ENCODE measurements around the gene RPS2. TPM values are rescaled to one million over a fixed set of nuclear protein-coding genes. Genes with fewer than 3 reads are reported as not detected.

The RPS2 gene
- total RNA-seq, 2 experiments from 2014 or later, result 3,604 to 3,755 TPM

DNA sequence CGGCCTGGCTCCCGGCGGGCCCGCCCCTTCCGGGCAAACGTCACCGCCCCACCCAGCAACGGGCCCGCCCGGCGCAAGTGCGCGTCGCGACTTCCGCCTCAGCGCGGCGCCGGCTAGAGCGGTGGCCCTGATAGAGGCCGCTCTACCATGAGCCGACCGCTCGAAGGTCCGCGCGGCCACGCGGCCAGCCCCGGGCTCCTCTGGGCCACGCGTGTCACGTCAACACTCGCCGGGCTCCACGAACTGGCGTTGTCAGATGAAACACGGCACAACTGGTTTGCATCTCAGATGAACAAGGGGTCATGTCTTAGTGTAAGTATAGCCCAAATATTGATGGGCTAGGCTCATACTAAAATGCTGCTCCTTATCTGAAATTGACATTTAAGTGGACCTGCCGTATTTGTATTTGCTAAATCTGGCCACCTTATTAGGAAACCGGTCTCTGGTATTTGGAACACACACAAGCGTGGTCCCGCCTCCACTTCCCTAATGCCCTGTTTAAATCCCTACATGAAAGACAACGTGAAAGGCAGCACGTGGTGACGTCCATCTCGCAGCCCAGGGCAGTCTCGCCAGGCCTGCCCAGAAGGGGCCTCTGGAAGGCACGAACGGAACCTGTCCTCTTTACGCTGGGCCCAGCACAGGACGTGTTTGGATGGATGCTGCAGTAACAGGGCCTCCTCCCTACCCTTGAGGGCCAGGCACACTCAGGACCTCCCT lies 45.3 kb upstream of the RPS2 start, which contains the start of gene ZNF598:
Gene ZNF598, minus strand, starts transcription at position 31 of the 720 bp plus-strand sequence.
- intact Hi-C loops (cut with DNase I, micrococcal nuclease), result loop anchor here in 1 of 2 experiments (1.0 to 5.0 kb wide), 4 partner anchors 18 to 49 kb away; partner anchors contain the start of genes NTHL1, TBL3 and TSC2
- Histone ChIP-seq H3K27me3 (ENCODE audit: control insufficient read depth in 1 of 2, insufficient read depth in 2 of 2, low read length in 2 of 2) (no peaks in the 10 kb centered on the region), H3K36me3 (ENCODE audit: insufficient read depth, low read length) (peaks cover 11% of the 10 kb centered on the region), H3K4me3 (ENCODE audit: low read length) (peak within 1 kb of the TSS; percentile 68), H3K9me3 (ENCODE audit: control insufficient read depth in 1 of 2, insufficient read depth in 1 of 2, low read length in 2 of 2) (no peaks in the 10 kb centered on the region), H3K4me1 (ENCODE audit: insufficient read depth, low read length) (peaks cover 52% of the 10 kb centered on the region), H3K27ac (ENCODE audit: low read depth in 1 of 2, low read length in 2 of 2) (peak within 1 kb of the TSS; percentile 78 to 89)
- H3K27ac Mint-ChIP-seq, result peak within 1 kb of the TSS; percentile 92
- ChIA-PET CTCF (no interaction called here), POLR2A (interaction anchor here (1.0 to 5.5 kb wide), 4 partner anchors 14 to 146 kb away, joined by 4 to 30 read pairs (median 6); partner anchors contain the start of genes RPS2, TBL3 and TRAF7)
- H3K36me3 Mint-ChIP-seq (ENCODE audit: low read depth), result peaks cover 7% of the 10 kb centered on the region
- peaks cover 40% of the 10 kb centered on the region for H3K4me1 Mint-ChIP-seq (ENCODE audit: low read depth)
- H3K4me3 Mint-ChIP-seq, result peak within 1 kb of the TSS; percentile 93
- peak; percentile 91 for ATAC-seq (ENCODE audit: poor library complexity)
- DNase-seq, result peak; percentile 47 to 93 (median 75)
- TF ChIP-seq, protein P1, sequence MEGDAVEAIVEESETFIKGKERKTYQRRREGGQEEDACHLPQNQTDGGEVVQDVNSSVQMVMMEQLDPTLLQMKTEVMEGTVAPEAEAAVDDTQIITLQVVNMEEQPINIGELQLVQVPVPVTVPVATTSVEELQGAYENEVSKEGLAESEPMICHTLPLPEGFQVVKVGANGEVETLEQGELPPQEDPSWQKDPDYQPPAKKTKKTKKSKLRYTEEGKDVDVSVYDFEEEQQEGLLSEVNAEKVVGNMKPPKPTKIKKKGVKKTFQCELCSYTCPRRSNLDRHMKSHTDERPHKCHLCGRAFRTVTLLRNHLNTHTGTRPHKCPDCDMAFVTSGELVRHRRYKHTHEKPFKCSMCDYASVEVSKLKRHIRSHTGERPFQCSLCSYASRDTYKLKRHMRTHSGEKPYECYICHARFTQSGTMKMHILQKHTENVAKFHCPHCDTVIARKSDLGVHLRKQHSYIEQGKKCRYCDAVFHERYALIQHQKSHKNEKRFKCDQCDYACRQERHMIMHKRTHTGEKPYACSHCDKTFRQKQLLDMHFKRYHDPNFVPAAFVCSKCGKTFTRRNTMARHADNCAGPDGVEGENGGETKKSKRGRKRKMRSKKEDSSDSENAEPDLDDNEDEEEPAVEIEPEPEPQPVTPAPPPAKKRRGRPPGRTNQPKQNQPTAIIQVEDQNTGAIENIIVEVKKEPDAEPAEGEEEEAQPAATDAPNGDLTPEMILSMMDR (IDR thresholded peaks at IDR 0.05), result no peak
- no peaks in the 10 kb centered on the region for H3K9me3 Mint-ChIP-seq
- H3K27me3 Mint-ChIP-seq, result no peaks in the 10 kb centered on the region

DNA sequence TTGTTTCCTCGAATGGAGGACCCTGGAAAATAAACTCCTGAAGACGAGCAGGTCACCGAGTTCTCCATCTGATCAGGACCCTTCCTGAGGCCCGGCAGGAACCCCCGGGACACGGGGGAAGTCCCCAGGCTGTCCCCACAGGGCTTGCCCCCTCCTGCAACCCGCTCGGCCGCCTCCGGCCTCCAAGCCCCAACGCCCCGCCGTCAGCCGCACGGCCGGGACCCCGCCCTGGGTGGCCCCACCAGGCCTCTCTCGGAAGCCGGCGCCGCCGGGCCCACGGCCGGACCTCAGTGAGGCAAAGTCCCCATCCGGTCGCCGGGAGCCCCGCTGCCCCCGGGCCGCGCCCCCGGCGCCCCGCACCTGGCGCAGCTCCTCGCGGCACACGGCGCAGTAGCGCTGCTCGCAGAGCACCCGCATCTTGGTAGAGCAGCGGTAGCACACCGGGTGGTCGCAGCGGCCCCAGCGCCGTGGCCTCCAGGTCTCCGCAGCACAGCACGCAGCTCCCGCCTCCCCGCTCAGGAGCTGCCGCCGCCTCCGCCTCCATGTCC lies 44.6 kb upstream of the RPS2 start:
- DNase-seq, result no peak
- CTCF ChIA-PET, result no interaction called here
- TF ChIP-seq, protein P1 (IDR thresholded peaks at IDR 0.05), result no peak

DNA sequence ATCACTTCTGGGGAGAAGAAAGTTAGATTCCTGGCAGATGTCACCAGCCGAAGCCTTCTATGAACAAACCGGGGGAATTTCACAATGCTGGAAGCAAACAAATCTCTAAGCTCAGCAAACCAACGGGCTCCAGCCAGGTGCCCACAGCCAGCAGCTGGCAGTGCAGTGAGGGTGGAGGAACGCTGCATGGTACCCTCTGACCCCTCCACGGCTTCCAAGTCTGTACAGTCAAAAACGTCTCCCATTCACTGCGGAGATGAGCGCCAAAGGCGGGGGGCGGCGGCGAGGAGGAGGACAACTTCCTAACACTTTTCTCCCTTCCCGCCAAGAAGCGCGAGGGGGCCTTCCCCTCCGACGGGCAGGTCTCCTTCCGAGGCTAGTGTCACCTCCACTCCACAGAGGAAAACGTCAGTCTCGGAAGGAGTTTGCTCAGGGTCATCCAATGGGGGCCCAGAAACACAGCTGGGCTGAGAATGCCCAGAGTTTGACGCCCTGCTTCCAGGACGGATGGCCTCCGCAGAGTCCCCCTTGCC lies 44.1 kb upstream of the RPS2 start:
- peak overlapping the region; percentile 93 for H3K4me3 Mint-ChIP-seq
- Histone ChIP-seq H3K9me3 (ENCODE audit: control insufficient read depth in 1 of 2, insufficient read depth in 1 of 2, low read length in 2 of 2) (no peaks in the 10 kb centered on the region), H3K36me3 (ENCODE audit: insufficient read depth, low read length) (peaks cover 14% of the 10 kb centered on the region), H3K27ac (ENCODE audit: low read depth in 1 of 2, low read length in 2 of 2) (peak overlapping the region; percentile 2 to 29), H3K27me3 (ENCODE audit: control insufficient read depth in 1 of 2, insufficient read depth in 2 of 2, low read length in 2 of 2) (no peaks in the 10 kb centered on the region), H3K4me3 (ENCODE audit: low read length) (peak overlapping the region; percentile 63), H3K4me1 (ENCODE audit: insufficient read depth, low read length) (peaks cover 64% of the 10 kb centered on the region)
- H3K36me3 Mint-ChIP-seq (ENCODE audit: low read depth), result peaks cover 7% of the 10 kb centered on the region
- intact Hi-C loops (cut with DNase I, micrococcal nuclease), result loop anchor here in 1 of 2 experiments (1.0 to 5.0 kb wide), 4 partner anchors 16 to 48 kb away; partner anchors contain the start of genes NTHL1, TBL3 and TSC2
- DNase-seq (peak in 3 of 14 experiments; percentile 44 to 48 (median 45)), ATAC-seq (ENCODE audit: poor library complexity) (no peak)
- CTCF ChIA-PET, result interaction anchor here (1.2 kb wide), 1 partner anchor 65 kb away, joined by 3 read pairs; the partner anchor contains the start of gene MSRB1
- no peaks in the 10 kb centered on the region for H3K27me3 Mint-ChIP-seq
- peak overlapping the region; percentile 88 for H3K27ac Mint-ChIP-seq
- no peaks in the 10 kb centered on the region for H3K9me3 Mint-ChIP-seq
- peaks cover 40% of the 10 kb centered on the region for H3K4me1 Mint-ChIP-seq (ENCODE audit: low read depth)
- POLR2A ChIA-PET, result interaction anchor here (0.6 to 5.5 kb wide), 7 partner anchors 13 to 147 kb away, joined by 3 to 30 read pairs (median 4); partner anchors contain the start of genes GFER, RPS2, TBL3 and TRAF7
- TF ChIP-seq, protein P1 (IDR thresholded peaks at IDR 0.05), result no peak

More for the DNA sequence above, 44.6 kb upstream of the RPS2 start:
- Mint-ChIP-seq H3K27ac (peak overlapping the region; percentile 88), H3K4me1 (ENCODE audit: low read depth) (peaks cover 40% of the 10 kb centered on the region), H3K36me3 (ENCODE audit: low read depth) (peaks cover 7% of the 10 kb centered on the region), H3K4me3 (peak overlapping the region; percentile 93), H3K27me3 (no peaks in the 10 kb centered on the region), H3K9me3 (no peaks in the 10 kb centered on the region)
- Histone ChIP-seq H3K4me3 (ENCODE audit: low read length) (peak overlapping the region; percentile 63), H3K36me3 (ENCODE audit: insufficient read depth, low read length) (peaks cover 14% of the 10 kb centered on the region), H3K9me3 (ENCODE audit: control insufficient read depth in 1 of 2, insufficient read depth in 1 of 2, low read length in 2 of 2) (no peaks in the 10 kb centered on the region), H3K27ac (ENCODE audit: low read depth in 1 of 2, low read length in 2 of 2) (peak overlapping the region; percentile 2 to 29), H3K27me3 (ENCODE audit: control insufficient read depth in 1 of 2, insufficient read depth in 2 of 2, low read length in 2 of 2) (no peaks in the 10 kb centered on the region), H3K4me1 (ENCODE audit: insufficient read depth, low read length) (peaks cover 59% of the 10 kb centered on the region)
- POLR2A ChIA-PET, result interaction anchor here (0.6 to 5.5 kb wide), 7 partner anchors 14 to 146 kb away, joined by 3 to 30 read pairs (median 4); partner anchors contain the start of genes GFER, RPS2, TBL3 and TRAF7
- ATAC-seq (ENCODE audit: poor library complexity), result peak; percentile 51
- intact Hi-C loops (cut with DNase I, micrococcal nuclease), result loop anchor here in 1 of 2 experiments (1.0 to 5.0 kb wide), 4 partner anchors 17 to 48 kb away; partner anchors contain the start of genes NTHL1, TBL3 and TSC2
